Stimulated activated CD8-positive, alpha-beta memory T cell treated with anti-CD3 and anti-CD28 coated beads, Interleukin-7, amount 100 ng/mL, for 1 hour (primary cell): ENCODE results near the gene NMB.
"Not testable (repeated sequence)": the region's sequence is repeated elsewhere in the genome, so short reads cannot be mapped to it uniquely, and the experiment has no call there.

Experiments
- DNase-seq, 2 donors: peaks; one replicate each; pipeline ENCODE4 v3.0.0-alpha.2; 2020; ENCODE audit warnings: low read depth in 2 of 2

NMB gene

DNA sequence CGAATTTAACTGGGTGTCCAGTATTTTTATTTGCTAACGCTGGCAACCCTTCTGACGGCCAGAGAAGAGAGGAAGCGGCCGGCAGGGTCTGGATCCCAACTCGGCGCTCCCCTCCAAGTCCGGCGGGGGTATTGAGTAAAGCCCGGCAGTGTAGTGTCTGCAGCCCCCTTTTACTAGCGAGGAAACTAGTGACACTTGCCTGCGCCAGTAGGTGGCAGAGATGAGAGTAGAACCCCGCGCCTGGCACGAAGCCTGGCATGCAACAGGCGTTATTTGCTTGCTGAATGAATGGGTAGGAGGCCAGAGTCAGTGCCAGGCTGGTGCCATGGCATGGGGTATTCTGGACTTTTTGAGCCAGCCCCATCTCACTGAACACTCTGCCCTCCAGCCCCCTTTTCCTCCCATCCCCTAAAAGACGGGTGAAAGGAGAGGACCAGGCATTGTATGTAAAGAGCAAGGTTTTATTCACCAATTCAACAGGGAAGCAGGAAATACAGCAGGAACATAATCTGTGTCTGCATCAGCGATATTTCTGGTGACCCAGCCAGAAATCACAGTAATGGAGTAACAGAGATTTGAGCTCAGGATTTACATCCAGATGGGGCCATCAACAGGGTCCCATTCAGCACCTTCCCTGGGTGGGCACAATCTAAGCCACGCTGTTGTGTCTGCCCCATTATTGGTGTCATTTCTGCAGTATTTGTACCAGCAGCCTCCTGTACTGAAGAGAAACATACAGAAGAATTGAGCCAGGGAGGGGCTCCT is 3.1 kb downstream of the NMB start:
- DNase-seq, result peak; percentile 51 to 59

DNA sequence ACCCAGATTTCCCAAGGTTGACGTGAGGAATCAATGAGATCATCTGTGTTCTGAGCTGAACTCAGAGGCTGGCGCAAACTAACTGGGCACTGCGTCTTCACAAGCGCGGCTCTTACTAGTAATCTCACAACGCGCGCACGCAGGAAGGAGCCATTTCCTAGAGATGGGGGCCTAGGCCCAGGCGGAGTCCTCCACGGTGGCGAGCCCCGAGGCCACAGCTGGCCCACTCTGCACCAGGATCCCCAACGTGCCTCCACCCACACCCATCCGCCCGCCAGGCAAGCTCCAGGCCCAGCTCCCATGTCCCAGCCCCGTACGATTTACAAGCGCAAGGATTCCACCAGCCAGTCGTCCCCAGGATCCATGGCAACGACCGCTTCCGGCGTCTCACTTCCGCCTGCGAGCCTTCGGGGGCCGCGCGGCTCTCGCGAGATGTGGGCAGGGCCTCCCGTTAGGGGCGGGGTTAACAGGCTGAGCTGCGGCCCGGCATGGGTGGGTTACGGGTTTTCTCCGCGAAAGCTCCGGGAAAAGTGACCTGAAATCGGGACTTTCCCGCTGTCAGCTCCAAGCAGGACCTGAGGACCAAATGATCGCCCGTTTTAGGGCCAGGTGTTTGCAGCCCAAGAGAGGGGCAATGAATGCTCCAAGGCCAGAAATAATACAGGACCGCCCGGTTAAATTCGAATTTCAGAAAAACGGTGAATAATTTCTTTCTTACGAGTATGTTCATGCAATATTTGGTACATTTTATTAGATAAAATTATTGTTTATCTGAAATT is 3.9 kb downstream of the NMB start, which contains the start of gene WDR73:
Gene WDR73, minus strand, starts transcription at position 374 of the 779 bp plus-strand sequence. Its CDS starts 9 bp downstream, at position 365.
- DNase-seq, result peak; percentile 95 to 97

DNA sequence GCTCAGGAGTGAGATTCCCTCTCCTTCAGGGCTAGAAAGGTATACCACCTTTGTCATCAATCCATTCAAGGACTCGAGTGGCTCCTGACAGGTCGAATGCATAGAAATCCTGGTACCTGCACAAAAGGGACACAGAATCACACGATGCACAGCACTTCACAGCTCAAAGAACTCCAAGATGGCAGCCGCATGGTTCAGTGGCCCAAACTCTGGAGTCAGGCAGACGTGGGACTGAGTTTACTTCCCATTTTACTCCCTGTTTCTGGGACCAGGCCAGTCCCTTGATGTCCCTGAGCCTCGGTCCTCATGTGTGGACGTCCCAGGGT is 4.5 kb downstream of the NMB start:
- DNase-seq, result no peak

DNA sequence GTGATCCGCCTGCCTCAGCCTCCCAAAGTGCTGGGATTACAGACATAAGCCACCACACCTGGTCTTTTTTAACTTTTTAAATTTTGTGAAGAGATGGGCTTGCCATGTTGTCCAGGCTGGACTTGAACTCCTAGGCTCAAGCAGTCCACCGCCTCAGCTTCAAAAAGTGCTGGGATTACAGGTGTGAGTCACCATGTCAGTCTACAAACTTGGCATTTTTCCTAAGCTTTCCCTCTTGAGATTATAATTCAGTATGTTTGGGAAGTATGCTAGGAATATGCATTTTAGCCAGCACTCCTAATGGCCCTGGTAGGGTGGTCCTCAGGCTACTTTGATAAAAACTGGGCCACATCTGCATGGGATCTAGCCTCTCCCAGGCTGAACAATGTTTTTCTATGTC is 8.3 kb downstream of the NMB start:
- no peak for DNase-seq

DNA sequence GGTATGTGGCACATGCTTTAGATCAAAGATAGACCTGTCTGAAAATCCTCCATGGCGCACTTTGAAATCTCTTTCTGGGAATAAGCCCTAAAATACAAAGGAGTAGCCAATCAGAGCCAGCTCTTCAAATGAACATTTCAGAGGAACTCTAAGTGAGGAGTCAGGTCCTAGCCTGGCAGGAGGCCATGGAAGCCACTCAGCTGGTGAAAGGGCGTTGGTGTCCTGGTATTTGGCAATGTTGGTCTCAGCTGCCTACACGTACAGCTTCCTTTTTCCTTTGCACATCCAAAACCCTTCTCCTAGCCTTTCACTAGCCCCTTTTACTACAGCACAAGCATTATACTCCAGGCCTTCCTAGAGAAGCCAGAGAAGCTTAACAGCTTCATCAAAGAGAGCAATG is 9.5 kb downstream of the NMB start:
- no peak for DNase-seq

DNA sequence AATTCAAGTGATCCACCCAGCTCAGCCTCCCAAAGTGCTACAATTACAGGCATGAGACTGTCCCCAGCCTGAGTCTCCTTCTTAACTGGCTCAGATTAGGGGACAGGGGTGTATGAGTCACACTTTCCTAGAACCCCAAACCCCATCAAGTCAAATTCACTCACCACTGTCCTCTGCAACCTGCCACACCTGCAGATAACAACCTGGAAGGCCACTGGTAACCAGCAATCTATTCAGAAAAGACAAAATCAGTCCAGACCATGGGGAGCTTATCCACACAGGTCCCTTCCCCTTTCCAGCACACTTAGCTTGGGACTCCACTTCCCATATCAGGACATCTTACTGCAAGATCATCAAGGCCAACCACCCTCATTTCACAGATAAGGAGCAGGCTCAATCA is 10.3 kb downstream of the NMB start:
- DNase-seq, result no peak

DNA sequence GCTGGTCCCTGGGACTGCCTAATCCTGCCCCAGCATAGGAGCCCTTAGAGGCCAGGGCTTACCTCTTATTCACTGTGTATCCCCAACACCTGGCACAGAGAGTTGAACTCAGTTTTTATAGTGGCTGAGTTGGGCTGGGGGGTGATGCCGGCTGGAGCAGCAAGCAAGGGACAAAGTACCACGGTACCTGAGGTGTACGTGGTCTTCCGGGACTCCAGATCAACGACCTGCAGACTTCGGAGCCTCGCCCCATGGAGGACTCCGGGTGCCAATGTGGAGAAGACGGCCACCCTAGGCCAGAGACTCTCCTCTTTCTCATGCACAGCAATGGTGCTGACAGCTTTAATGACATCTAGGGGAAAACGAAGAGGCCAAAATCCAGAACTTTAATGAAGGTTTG is 12.0 kb downstream of the NMB start:
- no peak for DNase-seq

DNA sequence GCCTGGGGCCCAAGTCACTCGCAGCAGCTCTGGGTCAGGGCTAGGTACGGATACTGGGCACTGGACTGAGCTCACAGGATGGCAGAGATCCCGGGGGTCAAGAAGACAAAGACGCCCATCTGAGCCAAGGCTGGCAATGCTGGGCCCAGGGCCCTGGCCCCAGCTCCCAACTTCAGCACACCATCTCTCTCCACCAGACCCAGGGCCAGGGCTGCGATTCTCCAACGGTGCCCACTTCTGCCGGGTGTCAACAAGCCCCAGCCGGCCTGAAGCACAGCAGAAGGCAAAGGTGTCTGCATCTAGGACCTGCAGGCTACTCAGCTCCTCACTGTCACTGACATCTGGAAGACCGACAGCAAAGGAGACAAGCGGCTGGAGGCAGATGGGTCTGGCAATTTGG is 12.5 kb downstream of the NMB start:
- no peak for DNase-seq

DNA sequence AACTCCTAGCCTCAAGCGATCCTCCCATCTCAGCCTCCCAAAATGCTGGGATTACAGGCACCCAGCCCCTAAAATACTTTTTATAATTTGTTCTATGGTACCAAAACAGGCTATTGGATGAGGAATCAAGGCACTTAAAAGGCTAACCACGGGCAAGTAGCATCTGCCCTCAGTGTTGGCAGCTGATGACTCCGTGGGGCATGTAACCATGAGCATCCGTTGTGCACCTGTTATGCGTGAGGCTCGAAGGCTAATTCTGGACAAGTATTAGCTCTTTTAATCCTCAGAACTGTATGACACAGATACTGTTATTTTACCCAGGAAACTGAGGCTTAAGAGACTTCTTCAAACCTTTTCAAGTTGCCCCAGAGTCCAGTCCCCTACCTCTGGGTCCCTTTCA is 14.2 kb downstream of the NMB start:
- DNase-seq, result no peak

DNA sequence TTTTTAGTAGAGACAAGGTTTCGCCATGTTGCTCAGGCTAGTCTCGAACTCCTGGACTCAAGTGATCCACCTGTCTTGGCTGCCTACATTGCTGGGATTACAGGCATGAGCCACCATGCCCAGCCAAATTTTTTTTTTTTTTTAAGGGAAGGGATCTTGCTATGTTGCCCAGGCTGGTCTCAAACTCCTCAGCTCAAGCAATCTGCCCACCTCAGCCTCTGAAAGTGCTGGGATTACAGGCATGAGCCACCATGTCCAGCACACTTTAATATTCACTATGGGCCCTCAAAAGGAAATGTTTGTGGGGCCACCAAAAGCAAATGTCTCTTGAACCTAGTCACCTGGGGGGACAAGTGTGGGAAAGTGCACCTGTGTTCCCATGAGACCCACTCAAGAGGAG is 15.4 kb downstream of the NMB start:
- DNase-seq, result not testable (repeated sequence)

DNA sequence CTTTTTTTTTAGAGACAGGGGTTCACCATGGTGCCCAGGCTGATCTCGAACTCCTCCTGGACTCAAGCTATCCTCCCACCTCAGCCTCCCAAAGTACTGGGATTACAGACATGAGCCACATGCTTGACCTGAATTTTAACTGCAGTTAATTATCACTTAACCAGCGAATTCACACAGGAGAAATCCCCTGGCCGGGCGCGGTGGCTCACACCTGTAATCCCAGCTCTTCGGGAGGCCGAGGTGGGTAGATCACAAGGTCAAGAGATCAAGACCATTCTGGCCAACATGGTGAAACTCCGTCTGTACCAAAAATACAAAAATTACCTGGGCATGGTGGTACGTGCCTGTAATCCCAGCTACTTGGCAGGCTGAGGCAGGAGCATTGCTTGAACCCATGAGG is 16.1 kb downstream of the NMB start:
- not testable (repeated sequence) for DNase-seq

DNA sequence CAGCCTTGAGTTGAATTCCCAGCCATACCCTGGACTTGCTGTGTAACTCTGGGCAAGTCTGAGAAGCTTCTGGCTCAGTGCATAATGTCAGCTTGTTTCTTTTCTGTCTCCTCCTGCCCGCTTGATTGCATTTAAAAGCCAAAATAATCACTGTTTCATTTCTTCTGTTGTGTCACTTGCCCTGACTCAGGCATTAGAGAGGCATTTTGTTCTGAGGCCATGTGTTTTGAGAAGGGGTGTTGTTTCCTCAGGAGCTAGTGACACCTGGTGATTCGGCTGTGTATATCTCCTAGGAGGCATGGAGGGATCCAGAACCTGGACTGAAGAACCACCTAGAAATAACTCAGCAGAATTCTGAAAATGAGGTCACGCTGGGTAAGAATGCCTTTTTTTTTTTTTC is 19.9 kb downstream of the NMB start:
- DNase-seq, result no peak

DNA sequence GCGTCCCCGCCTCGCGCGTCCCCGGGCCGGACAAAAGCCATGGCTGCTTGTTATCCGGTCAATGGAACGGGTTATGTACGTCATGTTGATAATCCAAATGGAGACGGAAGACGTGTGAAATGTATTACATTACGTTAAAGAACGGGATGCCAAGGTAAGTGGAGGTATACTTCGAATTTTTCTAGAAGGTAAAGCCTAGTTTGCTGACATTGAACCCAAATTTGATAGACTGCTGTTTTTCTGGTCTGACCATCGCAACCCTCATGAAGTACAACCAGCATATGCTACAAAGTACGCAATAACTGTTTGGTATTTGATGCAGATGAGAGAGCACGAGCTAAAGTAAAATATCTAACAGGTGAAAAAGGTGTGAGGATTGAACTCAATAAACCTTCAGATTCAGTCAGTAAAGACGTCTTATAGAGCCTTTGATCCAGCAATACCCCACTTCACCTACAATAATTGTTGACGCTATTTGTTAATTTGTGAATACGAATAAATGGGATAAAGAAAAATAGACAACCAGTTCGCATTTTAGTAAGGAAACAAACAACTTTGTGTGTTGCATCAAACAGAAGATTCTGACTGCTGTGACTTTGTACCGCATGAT is 23.7 kb downstream of the NMB start:
- no peak for DNase-seq

DNA sequence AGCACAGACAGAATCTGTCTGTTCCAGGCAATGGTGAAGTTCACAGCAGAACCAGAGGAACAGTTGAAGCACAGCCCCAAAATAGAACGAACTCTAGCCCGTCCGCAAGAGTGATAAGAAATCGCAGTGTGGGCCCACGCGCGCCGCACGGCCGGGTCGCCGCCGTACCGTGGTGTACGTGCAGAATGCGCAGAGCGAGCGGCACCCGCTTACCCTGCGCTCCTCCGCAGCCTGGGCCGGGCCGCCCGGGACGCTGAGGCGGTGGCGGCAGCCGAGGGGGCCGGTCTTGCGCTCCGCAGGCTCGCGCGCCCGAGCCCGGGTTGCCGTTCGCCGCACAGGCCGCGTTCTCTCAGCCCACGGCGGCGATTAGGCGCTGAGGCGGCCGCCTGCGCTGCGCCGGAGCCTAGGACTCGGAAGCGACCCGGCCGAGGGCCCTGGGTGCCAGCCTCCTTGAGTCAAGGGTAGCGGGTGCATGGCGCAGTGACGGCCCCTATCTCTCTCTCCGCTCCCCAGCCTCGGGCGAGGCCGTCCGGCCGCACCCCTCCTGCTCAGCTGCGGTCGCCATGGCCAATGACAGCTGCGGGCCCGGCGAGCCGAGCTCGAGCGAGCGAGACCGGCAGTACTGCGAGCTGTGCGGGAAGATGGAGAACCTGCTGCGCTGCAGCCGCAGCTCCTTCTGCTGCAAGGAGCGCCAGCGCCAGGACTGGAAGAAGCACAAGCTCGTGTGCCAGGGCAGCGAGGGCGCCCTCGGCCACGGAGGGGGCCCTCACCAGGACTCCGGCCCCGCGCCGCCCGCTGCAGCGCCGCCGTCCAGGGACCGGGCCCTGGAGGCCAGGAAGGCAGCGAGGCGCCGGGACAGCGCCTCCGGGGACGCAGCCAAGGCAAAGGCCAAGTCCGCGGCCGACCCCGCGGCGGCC is 24.4 kb downstream of the NMB start:
- DNase-seq, result peak in 1 of 2 donors; percentile 38

DNA sequence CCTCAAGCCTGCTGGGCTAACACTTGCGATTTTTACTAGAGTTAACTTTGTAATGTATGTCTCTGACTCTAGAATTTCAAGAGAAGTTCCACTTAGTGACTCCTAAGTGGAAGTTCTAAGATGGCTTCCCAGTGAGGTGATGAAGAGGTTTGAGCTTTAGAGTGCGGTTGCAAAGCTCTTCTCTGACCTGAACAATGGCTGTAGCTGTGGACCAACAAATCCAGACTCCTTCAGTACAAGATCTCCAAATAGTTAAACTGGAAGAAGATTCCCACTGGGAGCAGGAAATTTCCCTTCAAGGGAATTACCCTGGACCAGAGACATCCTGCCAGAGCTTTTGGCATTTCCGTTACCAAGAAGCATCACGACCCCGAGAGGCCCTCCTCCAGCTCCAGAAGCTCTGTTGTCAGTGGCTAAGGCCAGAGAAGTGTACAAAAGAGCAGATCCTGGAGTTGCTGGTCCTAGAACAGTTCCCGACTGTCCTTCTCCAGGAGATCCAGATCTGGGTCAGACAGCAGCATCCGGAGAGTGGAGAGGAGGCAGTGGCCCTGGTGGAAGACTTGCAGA is 26.2 kb downstream of the NMB start:
- no peak for DNase-seq

DNA sequence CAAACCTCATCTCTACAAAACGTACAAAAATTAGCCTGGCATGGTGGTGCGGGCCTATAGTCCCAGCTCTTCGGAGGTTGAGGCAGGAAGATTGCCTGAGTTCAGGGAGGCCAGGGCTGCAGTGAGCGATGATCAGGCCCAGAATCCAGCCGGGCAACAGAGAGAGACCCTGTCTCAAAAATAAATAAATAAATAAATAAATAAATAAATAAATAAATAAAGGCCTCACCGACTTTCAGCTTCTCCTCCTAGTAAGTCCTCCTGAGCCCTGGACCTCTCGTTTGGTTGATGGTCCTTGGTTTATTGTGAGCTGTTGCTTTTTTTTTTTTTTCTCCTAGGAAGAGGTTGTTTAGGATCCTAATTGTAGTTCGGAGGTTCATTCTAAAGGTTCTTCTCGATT is 29.0 kb downstream of the NMB start:
- DNase-seq, result no peak

DNA sequence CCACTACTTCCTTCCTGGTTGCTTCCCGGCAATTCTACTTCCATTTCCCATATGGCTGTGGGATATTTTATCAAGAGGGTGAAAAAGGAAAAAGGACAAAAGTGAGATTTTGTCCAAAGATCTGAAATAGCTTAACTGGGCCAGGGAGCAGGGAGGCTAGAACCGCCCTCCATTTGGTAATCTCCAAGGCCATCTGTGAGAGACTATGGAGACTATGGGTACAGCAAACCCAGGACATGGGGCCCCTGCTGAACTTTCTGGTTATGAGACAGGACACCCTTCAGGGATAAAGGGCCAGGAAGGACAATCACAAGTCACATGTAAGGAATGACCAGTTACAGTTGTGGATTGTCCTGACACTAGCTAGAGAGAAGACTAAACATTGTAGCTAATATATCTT is 32.9 kb downstream of the NMB start:
- DNase-seq, result no peak

DNA sequence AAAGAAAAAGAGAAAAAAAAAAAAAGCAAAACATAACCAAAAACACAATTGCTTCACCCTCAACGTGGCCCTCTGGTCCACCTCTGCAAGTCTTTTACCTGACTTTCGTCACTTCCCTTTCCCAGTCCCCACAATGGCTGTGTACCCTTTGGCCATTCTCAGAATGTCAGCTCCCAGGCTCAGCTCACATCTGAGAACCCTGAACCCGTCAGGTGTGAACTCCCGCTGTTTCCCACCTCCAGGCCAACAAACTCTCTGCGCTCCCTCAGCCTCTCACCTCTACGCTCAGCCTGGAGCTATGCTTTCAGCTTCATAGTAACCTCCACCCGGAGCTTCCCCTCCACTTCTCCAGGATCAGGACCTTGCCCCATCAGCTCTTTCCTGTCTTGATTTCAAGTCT is 33.6 kb downstream of the NMB start:
- DNase-seq, result no peak

DNA sequence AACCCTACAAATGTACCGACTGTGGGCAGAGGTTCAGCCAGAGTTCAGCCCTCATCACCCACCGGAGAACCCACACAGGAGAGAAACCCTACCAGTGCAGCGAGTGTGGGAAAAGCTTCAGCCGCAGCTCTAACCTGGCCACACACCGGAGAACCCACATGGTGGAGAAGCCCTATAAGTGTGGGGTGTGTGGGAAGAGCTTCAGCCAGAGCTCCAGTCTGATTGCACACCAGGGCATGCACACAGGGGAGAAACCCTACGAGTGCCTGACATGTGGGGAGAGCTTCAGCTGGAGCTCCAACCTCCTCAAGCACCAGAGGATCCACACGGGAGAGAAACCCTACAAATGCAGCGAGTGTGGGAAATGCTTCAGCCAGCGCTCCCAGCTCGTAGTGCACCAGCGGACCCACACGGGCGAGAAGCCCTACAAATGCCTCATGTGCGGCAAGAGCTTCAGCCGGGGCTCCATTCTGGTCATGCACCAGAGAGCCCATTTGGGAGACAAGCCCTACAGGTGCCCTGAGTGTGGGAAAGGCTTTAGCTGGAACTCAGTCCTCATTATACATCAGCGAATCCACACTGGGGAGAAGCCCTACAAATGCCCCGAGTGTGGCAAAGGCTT is 36.5 kb downstream of the NMB start:
- DNase-seq, result no peak

DNA sequence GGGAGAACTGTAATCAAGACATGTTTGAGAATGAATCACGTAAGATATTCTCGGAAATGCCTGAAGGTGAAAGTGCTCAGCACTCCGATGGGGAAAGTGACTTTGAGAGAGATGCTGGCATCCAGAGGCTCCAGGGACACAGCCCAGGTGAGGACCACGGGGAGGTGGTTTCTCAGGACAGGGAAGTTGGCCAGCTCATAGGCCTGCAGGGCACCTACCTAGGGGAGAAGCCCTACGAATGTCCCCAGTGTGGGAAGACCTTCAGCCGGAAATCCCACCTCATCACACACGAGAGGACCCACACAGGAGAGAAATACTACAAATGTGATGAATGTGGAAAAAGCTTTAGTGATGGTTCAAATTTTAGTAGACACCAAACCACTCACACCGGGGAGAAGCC is 37.4 kb downstream of the NMB start:
- DNase-seq, result no peak

DNA sequence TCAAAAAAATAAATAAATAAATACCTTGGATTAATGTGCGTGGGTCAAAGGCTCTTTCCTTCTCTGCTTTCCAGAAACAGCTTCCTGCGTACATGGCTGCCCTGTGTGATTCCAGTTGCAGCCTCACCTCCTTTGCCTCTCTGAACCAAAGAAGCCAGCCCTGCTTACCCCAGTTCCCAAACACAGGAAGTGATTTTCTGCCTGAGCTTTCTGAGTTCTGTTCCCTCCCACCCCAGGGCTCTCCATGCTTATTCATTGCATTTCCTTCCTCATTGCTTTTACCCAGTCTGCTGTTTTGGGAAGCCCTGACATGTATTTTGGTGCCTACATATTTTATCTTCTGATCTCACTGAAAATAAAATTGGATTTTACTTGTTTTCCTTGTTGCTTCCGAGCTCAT is 41.8 kb downstream of the NMB start:
- no peak for DNase-seq
